HUDEP-2 (cell line): ENCODE measurements around the gene FER.
"Not testable (repeated sequence)": the region's sequence is repeated elsewhere in the genome, so short reads cannot be mapped to it uniquely, and the experiment has no call there.

Experiments
- DNase-seq, 76 experiments: peaks; one replicate each; lab custom pipeline; 2025; ENCODE audit not compliant: unreplicated experiment in 76 of 76; lab: John Stamatoyannopoulos, UW

Gene FER

DNA sequence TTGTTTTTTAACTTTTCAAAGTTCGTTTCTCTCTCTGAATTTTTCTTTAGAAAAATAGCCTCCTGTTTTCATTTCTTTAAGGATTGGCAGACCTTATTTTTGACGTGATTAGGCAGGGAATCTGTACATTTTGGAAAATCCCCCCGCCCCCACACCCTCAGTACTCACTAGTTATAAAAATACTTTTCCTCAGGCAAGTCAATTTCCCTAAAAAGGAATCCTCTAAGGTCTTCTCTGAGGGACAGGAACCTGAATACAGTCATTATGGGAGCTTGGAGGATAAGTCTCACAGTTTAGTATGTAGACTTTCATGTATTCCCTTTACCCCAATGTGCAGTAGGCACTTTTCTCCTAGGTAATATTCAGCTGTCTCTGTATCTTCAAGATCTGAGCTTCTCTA lies 3.9 kb upstream of the FER start:
- no peak for DNase-seq

DNA sequence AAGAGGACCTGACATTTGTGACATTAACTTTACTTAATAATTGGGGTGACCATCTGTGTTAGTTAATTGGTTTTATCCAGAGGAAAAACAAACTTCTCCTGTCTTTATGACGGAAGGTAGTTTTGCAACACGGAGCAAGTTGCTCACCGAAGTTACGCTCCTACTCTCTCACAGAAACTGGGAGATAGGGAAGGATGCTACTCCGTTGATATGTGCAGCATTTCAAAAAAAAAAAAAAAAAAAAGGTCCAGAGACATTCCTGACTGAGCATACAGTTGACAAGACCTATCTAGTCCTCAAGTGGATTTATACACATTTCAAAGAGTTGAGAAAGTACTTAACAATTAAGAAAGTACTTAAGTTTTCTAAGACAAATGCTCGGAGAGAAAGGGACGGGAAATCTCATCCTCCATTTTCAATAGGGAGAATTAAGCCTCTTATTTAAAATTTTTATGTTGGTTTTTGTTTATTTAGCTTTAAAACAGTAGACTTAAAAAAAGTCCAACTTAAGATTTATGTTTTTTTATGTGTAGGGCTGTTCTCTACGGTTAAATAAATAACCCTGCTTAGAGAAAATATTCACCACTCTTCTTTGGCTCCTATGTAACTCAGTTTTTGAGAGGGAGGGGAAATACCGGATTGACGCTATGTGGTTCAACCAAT lies 455 bp upstream of the FER start:
- peak in 1 of 76 experiments; percentile 66 for DNase-seq

GRCh38 chr5:108748401-108749127 lies 867 bp downstream of the FER start:
- DNase-seq, result peak in 75 of 76 experiments; percentile 55 to 99 (median 98)

GRCh38 chr5:108749128-108749861 lies 1.6 kb downstream of the FER start:
- peak in 48 of 76 experiments; percentile 14 to 91 (median 80) for DNase-seq

DNA sequence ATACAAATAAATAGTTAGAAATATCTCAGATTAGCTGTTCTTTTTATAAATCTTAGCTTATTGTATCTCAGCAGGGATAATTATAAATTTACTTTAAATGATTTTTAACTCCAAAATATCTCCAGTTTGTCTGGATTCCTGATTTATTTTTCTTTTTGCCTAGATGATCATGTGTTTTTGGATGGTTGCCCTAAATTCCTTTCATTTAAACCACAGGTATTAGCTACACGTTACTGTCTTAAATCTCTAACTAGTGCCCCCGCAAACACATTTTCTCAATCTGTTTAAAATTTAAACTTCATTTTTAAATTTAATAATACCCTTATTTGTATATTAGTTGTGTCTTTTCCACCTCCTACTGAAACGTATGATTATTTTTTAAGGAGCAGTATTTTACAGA lies 5.6 kb downstream of the FER start:
- no peak for DNase-seq

- DNase-seq, result no peak
Observed at GRCh38 chr5:108753877-108754276, 6.2 kb downstream of the FER start.

- no peak for DNase-seq
Observed at GRCh38 chr5:108760512-108760911, 12.8 kb downstream of the FER start.

DNA sequence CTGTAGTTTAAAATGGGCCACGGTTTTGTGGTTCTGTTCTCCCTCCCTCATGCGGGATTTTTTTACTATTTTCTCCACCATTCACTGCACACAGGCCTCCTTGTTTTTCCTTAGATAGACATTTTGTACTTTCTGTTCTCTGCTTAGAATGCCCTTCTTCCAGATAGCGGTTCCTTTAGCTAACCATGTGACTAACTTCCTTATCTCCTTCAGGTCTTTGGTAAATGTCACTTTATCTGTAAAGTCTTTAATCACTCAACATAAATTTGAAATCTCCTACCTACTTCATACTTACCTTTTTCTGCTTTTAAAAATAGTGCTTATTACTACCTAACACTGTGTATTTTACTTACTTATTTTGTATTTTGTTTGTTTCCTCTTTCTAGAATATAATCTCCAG lies 15.0 kb downstream of the FER start:
- DNase-seq, result peak in 15 of 76 experiments; percentile 4 to 51 (median 17)

GRCh38 chr5:108763222-108763916 lies 15.7 kb downstream of the FER start:
- no peak for DNase-seq

GRCh38 chr5:108765647-108766046 lies 17.9 kb downstream of the FER start:
- no peak for DNase-seq

- not testable (repeated sequence) for DNase-seq
Observed at GRCh38 chr5:108766916-108767315, 19.2 kb downstream of the FER start.

DNA sequence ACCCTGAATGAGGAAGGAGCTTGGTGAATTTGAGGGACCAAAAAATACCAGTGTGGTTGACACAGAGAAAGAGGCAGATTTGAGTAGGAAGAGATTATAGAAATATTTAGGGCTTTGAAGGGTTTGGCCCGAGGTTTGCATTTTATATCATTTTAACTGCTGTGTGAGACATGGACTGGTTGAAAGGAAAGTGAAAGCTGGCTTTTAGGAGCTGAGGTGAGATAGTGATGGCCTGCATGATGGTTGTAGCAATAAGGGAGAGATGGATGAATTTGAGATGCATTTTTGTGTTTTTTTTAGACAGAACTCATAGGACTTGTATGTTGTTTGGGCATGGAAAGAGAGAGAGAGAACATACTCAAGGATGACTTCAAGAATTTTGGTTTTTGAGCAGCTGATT lies 21.7 kb downstream of the FER start:
- DNase-seq, result no peak

- DNase-seq, result no peak
Observed at GRCh38 chr5:108772626-108773025, 24.9 kb downstream of the FER start.

GRCh38 chr5:108773330-108773729 lies 25.6 kb downstream of the FER start:
- no peak for DNase-seq

DNA sequence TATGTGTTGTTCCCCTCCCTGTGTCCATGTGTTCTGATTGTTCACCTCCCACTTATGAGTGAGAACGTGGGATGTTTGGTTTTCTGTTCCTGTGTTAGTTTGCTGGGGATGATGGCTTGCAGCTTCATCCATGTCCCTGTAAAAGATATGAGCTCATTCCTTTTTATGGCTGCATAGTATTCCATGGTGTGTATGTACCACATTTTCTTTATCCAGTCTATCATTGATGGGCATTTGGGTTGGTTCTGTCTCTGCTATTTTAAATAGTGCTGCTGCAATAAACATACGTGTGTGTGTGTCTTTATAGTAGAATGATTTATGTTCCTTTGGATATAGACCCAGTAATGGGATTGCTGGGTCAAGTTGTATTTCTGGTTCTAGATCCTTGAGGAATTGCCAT lies 26.4 kb downstream of the FER start:
- DNase-seq, result not testable (repeated sequence)

DNA sequence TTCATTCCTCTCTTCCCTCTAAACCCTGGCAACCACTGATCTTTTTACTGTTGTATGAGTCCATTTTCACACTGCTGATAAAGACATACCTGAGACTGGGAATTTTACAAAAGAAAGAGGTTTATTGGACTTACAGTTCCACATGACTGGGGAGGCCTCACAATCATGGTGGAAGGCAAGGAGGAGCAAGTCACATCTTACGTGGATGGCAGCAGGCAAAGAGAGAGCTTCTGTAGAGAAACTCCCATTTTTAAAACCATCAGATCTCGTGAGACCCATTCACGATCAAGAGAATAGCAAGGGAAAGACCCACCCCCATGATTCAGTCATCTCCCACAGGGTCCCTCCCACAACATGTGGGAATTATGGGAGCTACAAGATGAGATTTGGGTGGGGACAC lies 29.9 kb downstream of the FER start:
- not testable (repeated sequence) for DNase-seq

DNA sequence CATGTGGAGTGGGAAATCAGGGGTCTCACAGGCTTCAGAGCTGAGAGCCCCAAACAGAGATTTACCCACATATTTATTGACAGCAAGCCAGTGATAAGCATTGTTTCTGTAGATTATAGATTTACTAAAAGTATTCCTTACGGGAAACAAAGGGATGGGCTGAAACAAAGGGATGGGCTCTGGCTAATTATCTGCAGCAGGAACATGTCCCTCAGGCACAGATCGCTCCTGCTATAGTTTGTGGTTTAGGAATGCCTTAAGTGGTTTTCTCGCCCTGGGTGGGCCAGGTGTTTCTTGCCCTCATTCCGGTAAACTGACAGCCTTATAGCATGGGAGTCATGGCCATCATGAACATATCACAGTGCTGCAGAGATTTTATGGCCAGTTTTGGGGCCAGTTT lies 36.9 kb downstream of the FER start:
- DNase-seq, result not testable (repeated sequence)

GRCh38 chr5:108786806-108787483 lies 39.2 kb downstream of the FER start:
- DNase-seq, result peak in 1 of 76 experiments; percentile 4

- no peak for DNase-seq
Observed at GRCh38 chr5:108788142-108788541, 40.4 kb downstream of the FER start.

DNA sequence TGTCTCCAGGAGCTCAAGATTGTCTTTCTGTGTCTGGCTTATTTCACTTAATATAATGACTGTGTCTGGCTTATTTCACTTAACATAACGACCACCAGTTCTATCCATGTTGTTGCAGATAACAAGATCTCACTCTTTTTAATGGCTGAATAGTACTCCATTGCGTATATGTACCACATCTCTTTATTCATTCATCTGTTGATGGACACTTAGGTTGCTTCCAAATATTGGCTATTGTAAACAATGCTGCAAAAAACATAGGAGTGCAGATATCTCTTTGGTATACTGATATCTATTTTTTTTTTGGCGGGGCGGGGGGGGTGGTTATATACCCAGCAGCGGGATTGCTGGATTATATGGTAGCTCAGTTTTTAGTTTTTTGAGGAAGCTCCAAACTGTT lies 45.5 kb downstream of the FER start:
- DNase-seq, result no peak
